HFFc6 (cell line): ENCODE data around the gene DHRS1. TPM values are rescaled to one million over a fixed set of nuclear protein-coding genes. Genes with fewer than 3 reads are reported as not detected.
A peak's percentile ranks its signal among the peaks of the same experiment; 100 is the strongest.

Source experiments
- DNase-seq: peaks from one replicate; pipeline ENCODE4 v3.0.0-alpha.2; 2018
- H3K27ac Mint-ChIP-seq: 2 replicates; pipeline ENCODE4 v1.8.0; 2020; ENCODE audit warnings: mild to moderate bottlenecking, mixed read lengths
- H3K27me3 Mint-ChIP-seq: 2 replicates; pipeline ENCODE4 v1.8.0; 2021; ENCODE audit warnings: mild to moderate bottlenecking, moderate library complexity, mixed read lengths; ENCODE audit not compliant: insufficient read depth
- H3K36me3 Mint-ChIP-seq: 2 replicates; pipeline ENCODE4 v1.8.0; 2021; ENCODE audit warnings: low read depth, mixed read lengths
- H3K4me1 Mint-ChIP-seq: 2 replicates; pipeline ENCODE4 v1.8.0; 2020; ENCODE audit warnings: low read depth, mixed read lengths
- H3K4me3 Mint-ChIP-seq: 2 replicates; pipeline ENCODE4 v1.8.0; 2020; ENCODE audit warnings: mild to moderate bottlenecking, moderate library complexity, mixed read lengths
- H3K9me3 Mint-ChIP-seq: 2 replicates; pipeline ENCODE4 v1.8.0; 2020; ENCODE audit warnings: mild to moderate bottlenecking, mixed read lengths
- CTCF ChIP-seq: fragments of 200-600 bp; sonication (generic); IDR thresholded peaks from 2 replicates; pipeline ENCODE4 v1.5.0; 2021; ENCODE audit warnings: antibody characterized with exemption, mild to moderate bottlenecking
- total RNA-seq, 6 experiments: library from RNA; stranded (reverse); fragmentation: NEBNext Ultra II Directional; extraction: Animal tissue kit (Norgen Biotek cat#: 25700); gene quantifications; 2 replicates in 1 of 6; 3 replicates in 5 of 6; pipeline ENCODE4 v1.2.3, GENCODE V29; 2021

DHRS1 gene
- total RNA-seq, 6 experiments from 2014 or later, result 32.9 to 42.2 (median 39.1) TPM

GRCh38 chr14:24290746-24291145 is 8.8 kb downstream of the DHRS1 start:
- H3K4me3 Mint-ChIP-seq, result no peak overlapping the region
- DNase-seq, result no peak
- H3K27ac Mint-ChIP-seq, result no peak overlapping the region
- no peak for TF ChIP-seq CTCF
- H3K9me3 Mint-ChIP-seq, result no peaks in the 10 kb centered on the region
- peaks cover 7% of the 10 kb centered on the region; the same call in 1 of the 2 replicates for H3K36me3 Mint-ChIP-seq
- H3K27me3 Mint-ChIP-seq, result peaks cover 2% of the 10 kb centered on the region; the same call in 1 of the 2 replicates
- no peaks in the 10 kb centered on the region for H3K4me1 Mint-ChIP-seq

DNA sequence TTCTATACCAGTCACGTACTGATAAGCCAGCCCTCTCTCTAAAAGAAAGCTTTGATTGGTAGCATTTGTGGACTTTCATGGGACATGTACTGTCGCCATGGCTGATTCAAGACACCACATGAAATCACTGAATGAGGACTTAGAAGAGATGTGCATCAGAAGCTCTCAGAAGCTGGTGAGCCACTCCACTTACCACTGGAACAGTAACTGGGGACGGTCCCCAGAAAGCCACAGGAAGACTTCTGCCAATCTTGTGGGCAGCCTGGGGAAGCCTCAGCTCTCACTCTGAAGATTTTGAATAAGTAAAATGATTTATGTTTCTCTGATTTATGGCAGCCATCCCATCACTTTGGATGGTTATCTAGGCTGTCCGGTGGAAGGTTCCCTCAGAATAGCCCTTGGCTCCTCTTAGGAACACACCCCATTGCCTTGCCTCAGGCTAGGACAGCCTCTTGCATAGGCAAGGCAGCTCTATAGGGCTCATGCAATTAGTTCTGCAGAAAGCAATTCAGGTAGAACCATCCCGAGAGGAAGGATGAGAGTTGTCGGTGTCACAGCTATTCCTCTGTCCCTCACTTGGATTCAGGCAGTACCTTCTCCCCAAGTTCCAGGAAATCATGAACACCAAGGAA is 9.8 kb downstream of the DHRS1 start:
- no peak overlapping the region for H3K27ac Mint-ChIP-seq
- no peak for DNase-seq
- H3K27me3 Mint-ChIP-seq, result peaks cover 2% of the 10 kb centered on the region; the same call in 1 of the 2 replicates
- no peak for TF ChIP-seq CTCF
- no peaks in the 10 kb centered on the region for H3K9me3 Mint-ChIP-seq
- H3K4me1 Mint-ChIP-seq, result peaks cover 6% of the 10 kb centered on the region; the same call in 1 of the 2 replicates
- peaks cover 7% of the 10 kb centered on the region; the same call in 1 of the 2 replicates for H3K36me3 Mint-ChIP-seq
- no peak overlapping the region for H3K4me3 Mint-ChIP-seq

DNA sequence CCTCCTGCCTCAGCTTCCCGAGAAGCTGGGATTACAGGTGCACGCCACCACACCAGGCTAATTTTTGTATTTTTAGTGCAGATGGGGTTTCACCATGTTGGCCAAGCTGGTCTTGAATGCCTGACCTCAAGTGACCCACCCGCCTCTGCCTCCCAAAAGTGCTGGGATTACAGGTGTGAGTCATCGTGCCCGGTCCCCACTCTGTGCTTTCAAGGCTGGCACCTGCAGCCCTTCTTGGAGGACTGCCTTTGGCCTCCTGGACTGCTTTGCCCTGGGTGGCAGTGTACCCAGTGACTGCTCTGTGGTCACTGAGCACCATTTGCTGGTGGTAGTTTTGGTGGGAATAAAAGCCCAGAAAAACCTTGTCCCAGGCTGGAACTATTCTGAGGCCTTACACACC is 12.6 kb downstream of the DHRS1 start:
- Mint-ChIP-seq H3K27me3 (peaks cover under 1% of the 10 kb centered on the region; the same call in 1 of the 2 replicates), H3K4me1 (peaks cover 6% of the 10 kb centered on the region; the same call in 1 of the 2 replicates), H3K4me3 (no peak overlapping the region), H3K36me3 (peaks cover 7% of the 10 kb centered on the region; the same call in 1 of the 2 replicates), H3K9me3 (no peaks in the 10 kb centered on the region), H3K27ac (no peak overlapping the region)
- no peak for TF ChIP-seq CTCF
- DNase-seq, result no peak

- no peaks in the 10 kb centered on the region for H3K9me3 Mint-ChIP-seq
- H3K4me3 Mint-ChIP-seq, result no peak overlapping the region
- H3K27me3 Mint-ChIP-seq, result no peaks in the 10 kb centered on the region; the same call in 1 of the 2 replicates
- DNase-seq, result peak; percentile 20
- H3K27ac Mint-ChIP-seq, result 0 out of 2 replicates have a peak overlapping the region, but pooled peaks have one; percentile 8
- peaks cover 14% of the 10 kb centered on the region; the same call in 1 of the 2 replicates for H3K4me1 Mint-ChIP-seq
- H3K36me3 Mint-ChIP-seq, result peaks cover 2% of the 10 kb centered on the region; the same call in 1 of the 2 replicates
- no peak for TF ChIP-seq CTCF
Observed at GRCh38 chr14:24285351-24285750, 14.2 kb downstream of the DHRS1 start.

DNA sequence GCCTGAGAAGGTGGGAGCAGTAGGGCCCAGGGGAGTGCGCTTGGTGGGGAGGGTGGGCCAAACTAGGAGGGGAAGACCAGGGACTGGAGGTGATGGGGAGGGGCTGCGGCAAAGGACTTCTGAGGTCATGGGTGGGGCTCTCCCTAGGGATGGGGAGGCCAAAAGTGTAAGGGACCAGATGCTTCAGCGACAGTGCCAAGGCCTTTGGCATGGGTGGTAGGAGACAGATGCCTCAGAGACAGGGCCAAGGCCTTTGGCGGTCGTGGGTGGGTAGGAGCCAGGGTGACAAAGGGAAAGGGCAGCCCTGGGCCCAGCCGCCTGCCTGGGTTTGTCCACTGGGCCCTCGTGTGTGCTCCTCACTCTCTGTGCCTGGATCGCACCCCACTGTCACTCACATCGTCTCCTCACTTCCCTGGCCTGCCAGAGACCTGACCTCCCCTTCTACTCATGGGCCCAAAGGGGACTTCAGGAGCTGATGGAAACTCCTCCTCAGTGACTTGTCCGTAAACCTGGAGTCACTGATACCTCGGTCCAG is 15.0 kb downstream of the DHRS1 start:
- peaks cover 16% of the 10 kb centered on the region; the same call in 1 of the 2 replicates for H3K4me1 Mint-ChIP-seq
- TF ChIP-seq CTCF, result no peak
- H3K9me3 Mint-ChIP-seq, result no peaks in the 10 kb centered on the region
- no peaks in the 10 kb centered on the region for H3K36me3 Mint-ChIP-seq
- no peaks in the 10 kb centered on the region; the same call in 1 of the 2 replicates for H3K27me3 Mint-ChIP-seq
- no peak overlapping the region for H3K4me3 Mint-ChIP-seq
- H3K27ac Mint-ChIP-seq, result no peak overlapping the region
- no peak for DNase-seq
